Muscle of leg (tissue), 9 donors: ENCODE measurements around the gene NSDHL. TPM values are rescaled to one million over a fixed set of nuclear protein-coding genes. Genes with fewer than 3 reads are reported as not detected.

ENCODE experiments used
- polyA plus RNA-seq, 8 donors: library from polyadenylated mRNA; unstranded; fragments of 120-200 nt; gene quantifications; one replicate each; pipeline versions ENCODE4 v1.2.1 to v1.2.3, GENCODE V29; 2013; ENCODE audit warnings: inconsistent platforms in 1 of 8, low replicate concordance in 1 of 8; ENCODE audit not compliant: insufficient read length in 8 of 8, insufficient read depth in 1 of 8
- total RNA-seq: library from RNA; stranded (reverse); fragments of 120-200 nt; gene quantifications from one replicate; pipeline ENCODE4 v1.2.4, GENCODE V29; 2013

The NSDHL gene
- total and polyA plus RNA-seq, 9 donors: 6.8 to 18.1 (median 13.5) TPM

Other genes with a start within 250 kb of the NSDHL start
- gene GABRQ, start 193.2 kb upstream of the NSDHL start, total RNA-seq: 1.2 TPM
- gene GABRQ, start 193.2 kb upstream of the NSDHL start, polyA plus RNA-seq: 1 to 10 TPM; 1.1 to 2.5 (median 1.9) TPM
- gene MAGEA3, start 132.3 kb upstream of the NSDHL start, total RNA-seq: not detected
- not detected for gene MAGEA3, start 132.3 kb upstream of the NSDHL start, polyA plus RNA-seq
- gene CSAG2, start 121.8 kb upstream of the NSDHL start, total RNA-seq: not detected
- not detected for gene CSAG2, start 121.8 kb upstream of the NSDHL start, polyA plus RNA-seq
- gene MAGEA2B, start 116.4 kb upstream of the NSDHL start, total RNA-seq: not detected
- gene MAGEA2B, start 116.4 kb upstream of the NSDHL start, polyA plus RNA-seq: not detected
- not detected for gene CSAG1, start 97.3 kb upstream of the NSDHL start, total RNA-seq
- not detected for gene CSAG1, start 97.3 kb upstream of the NSDHL start, polyA plus RNA-seq
- gene MAGEA12, start 97.3 kb upstream of the NSDHL start, total RNA-seq: not detected
- gene MAGEA12, start 97.3 kb upstream of the NSDHL start, polyA plus RNA-seq: not detected
- not detected for gene MAGEA2, start 77.2 kb upstream of the NSDHL start, total RNA-seq
- not detected for gene MAGEA2, start 77.2 kb upstream of the NSDHL start, polyA plus RNA-seq
- not detected for gene CSAG3, start 71.8 kb upstream of the NSDHL start, total RNA-seq
- gene CSAG3, start 71.8 kb upstream of the NSDHL start, polyA plus RNA-seq: not detected
- not detected for gene MAGEA6, start 61.4 kb upstream of the NSDHL start, total RNA-seq
- under 1 TPM in 2 of 8 donors, not detected in 6; 0.06 to 0.10 TPM for gene MAGEA6, start 61.4 kb upstream of the NSDHL start, polyA plus RNA-seq
- 35.5 TPM for gene CETN2, start 306 bp upstream of the NSDHL start, total RNA-seq
- gene CETN2, start 306 bp upstream of the NSDHL start, polyA plus RNA-seq: 10 to 100 TPM; 31.3 to 40.2 (median 33.0) TPM
- gene ZNF185, start 67.0 kb downstream of the NSDHL start, total RNA-seq: 18.3 TPM
- gene ZNF185, start 67.0 kb downstream of the NSDHL start, polyA plus RNA-seq: 10 to 100 TPM in 7 of 8 donors, 1 to 10 TPM in 1; 8.1 to 98.7 (median 17.4) TPM
- gene PNMA5, start 163.1 kb downstream of the NSDHL start, total RNA-seq: not detected
- not detected for gene PNMA5, start 163.1 kb downstream of the NSDHL start, polyA plus RNA-seq
- 1.2 TPM for gene PNMA3, start 225.4 kb downstream of the NSDHL start, total RNA-seq
- gene PNMA3, start 225.4 kb downstream of the NSDHL start, polyA plus RNA-seq: 1 to 10 TPM in 6 of 8 donors, under 1 TPM in 2; 0.76 to 4.3 (median 1.6) TPM
- gene PNMA6A, start 241.4 kb downstream of the NSDHL start, total RNA-seq: 3.7 TPM
- gene PNMA6A, start 241.4 kb downstream of the NSDHL start, polyA plus RNA-seq: 1 to 10 TPM in 7 of 8 donors, under 1 TPM in 1; 0.86 to 4.1 (median 3.2) TPM